ENCODE results near the gene PRKAG2. TPM values are rescaled to one million over a fixed set of nuclear protein-coding genes. Genes with fewer than 3 reads are reported as not detected.

Gene PRKAG2
- total RNA-seq, 2 experiments from 2014 or later = 39.3 to 42.3 TPM

- Mint-ChIP-seq H3K27ac (no peak overlapping the region), H3K9me3 (no peaks in the 10 kb centered on the region), H3K36me3 (ENCODE audit: low read depth) (peaks cover 40% of the 10 kb centered on the region), H3K4me1 (ENCODE audit: low read depth) (no peaks in the 10 kb centered on the region), H3K27me3 (no peaks in the 10 kb centered on the region), H3K4me3 (no peak overlapping the region)
- no peak overlapping the region for H3K4me3 ChIP-seq (ENCODE audit: low read length)
- H3K27ac ChIP-seq (ENCODE audit: low read depth in 1 of 2, low read length in 2 of 2) = no peak overlapping the region
- peaks cover 32% of the 10 kb centered on the region for H3K36me3 ChIP-seq (ENCODE audit: insufficient read depth, low read length)
- POLR2A ChIA-PET = no interaction called here
- no peaks in the 10 kb centered on the region for H3K4me1 ChIP-seq (ENCODE audit: insufficient read depth, low read length)
- peaks cover 0 to 7% of the 10 kb centered on the region in 2 experiments for H3K9me3 ChIP-seq (ENCODE audit: control insufficient read depth in 1 of 2, insufficient read depth in 1 of 2, low read length in 2 of 2)
- no peaks in the 10 kb centered on the region for H3K27me3 ChIP-seq (ENCODE audit: control insufficient read depth in 1 of 2, insufficient read depth in 2 of 2, low read length in 2 of 2)
- CTCF ChIA-PET = no interaction called here
- no peak for ATAC-seq (ENCODE audit: poor library complexity)
- intact Hi-C loops (cut with DNase I, micrococcal nuclease) = loop anchor here in 1 of 2 experiments (10.0 kb wide), 1 partner anchor 62 kb away; no protein-coding TSS in a partner anchor
- TF ChIP-seq CTCF (IDR thresholded peaks at IDR 0.05) = no peak
- no peak for DNase-seq
These were observed 99.9 kb downstream of the PRKAG2 start for GRCh38 chr7:151776876-151777494.

DNA sequence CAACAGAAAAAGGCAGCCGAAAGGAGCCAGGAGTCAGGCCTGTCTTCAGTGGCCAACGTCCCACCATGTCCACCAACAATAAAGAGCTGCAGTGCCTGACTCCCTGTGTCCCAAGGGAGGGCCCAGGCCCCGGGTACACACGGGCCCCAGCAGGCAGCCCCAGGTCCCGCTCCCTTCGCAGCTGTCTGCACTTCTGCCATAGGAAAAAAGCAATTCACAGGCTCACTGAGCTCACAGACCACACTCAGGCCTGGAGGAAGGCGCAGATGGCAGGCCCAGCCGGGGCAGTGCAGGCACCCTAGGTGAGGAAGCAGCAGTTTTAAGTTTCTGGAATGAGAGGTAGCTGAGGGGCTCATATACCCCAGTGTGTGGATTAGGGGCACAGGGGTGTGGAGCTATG, 100.5 kb downstream of the PRKAG2 start:
- H3K4me1 Mint-ChIP-seq (ENCODE audit: low read depth) = peaks cover 4% of the 10 kb centered on the region
- no peaks in the 10 kb centered on the region for H3K27me3 Mint-ChIP-seq
- DNase-seq = no peak
- no peaks in the 10 kb centered on the region for H3K9me3 Mint-ChIP-seq
- ChIA-PET POLR2A (no interaction called here), CTCF (no interaction called here)
- Histone ChIP-seq H3K4me1 (ENCODE audit: insufficient read depth, low read length) (no peaks in the 10 kb centered on the region), H3K27ac (ENCODE audit: low read depth in 1 of 2, low read length in 2 of 2) (no peak overlapping the region), H3K4me3 (ENCODE audit: low read length) (no peak overlapping the region), H3K9me3 (ENCODE audit: control insufficient read depth in 1 of 2, insufficient read depth in 1 of 2, low read length in 2 of 2) (peaks cover 0 to 7% of the 10 kb centered on the region in 2 experiments), H3K36me3 (ENCODE audit: insufficient read depth, low read length) (peaks cover 32% of the 10 kb centered on the region), H3K27me3 (ENCODE audit: control insufficient read depth in 1 of 2, insufficient read depth in 2 of 2, low read length in 2 of 2) (no peaks in the 10 kb centered on the region)
- intact Hi-C loops (cut with DNase I, micrococcal nuclease) = loop anchor here in 1 of 2 experiments (10.0 kb wide), 1 partner anchor 62 kb away; no protein-coding TSS in a partner anchor
- peaks cover 40% of the 10 kb centered on the region for H3K36me3 Mint-ChIP-seq (ENCODE audit: low read depth)
- no peak overlapping the region for H3K4me3 Mint-ChIP-seq
- no peak for ATAC-seq (ENCODE audit: poor library complexity)
- H3K27ac Mint-ChIP-seq = no peak overlapping the region
- TF ChIP-seq CTCF (IDR thresholded peaks at IDR 0.05) = no peak

DNA sequence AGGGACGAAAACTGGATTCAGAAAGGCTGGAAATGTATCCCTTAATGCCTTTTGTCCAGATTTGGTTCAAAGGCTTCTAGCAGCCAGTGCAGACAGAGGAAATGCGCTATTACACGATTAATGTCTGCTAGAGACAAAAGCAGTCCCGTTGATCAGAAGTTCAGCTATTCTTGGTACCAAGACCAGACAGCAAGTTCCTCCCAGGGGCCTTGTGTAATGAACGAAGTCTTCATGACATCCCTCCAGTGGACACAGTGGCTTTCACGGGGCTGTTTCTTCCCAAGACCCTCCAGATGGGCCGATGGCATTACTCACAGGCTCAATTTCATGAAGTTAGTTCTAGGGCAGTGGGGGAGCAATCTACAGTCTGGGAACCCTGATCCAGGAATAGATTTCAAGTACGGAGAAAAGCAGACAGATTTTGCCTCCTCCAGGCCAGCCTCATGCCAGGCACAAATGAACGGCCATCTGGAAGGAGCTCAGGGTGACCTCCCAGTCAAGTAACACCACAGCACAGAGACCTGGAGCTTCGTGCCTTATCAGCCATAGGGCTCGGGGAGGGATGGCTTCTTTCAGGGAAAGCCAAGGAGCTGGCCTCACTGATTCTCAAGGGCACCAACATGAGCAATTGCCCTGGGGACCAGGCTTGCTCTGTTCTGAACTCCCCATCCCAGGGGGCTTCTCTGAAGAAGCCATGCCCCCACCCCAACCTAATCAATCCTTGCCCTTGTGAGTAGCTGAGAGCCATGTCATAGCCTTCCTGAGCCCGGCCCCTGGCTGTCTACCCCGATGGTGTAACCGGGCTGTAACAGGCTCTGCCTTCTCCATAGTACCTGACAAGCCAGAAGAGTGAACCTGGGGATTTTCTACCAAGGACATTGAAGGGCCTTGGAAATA, 101.1 kb downstream of the PRKAG2 start:
- H3K27me3 ChIP-seq (ENCODE audit: control insufficient read depth in 1 of 2, insufficient read depth in 2 of 2, low read length in 2 of 2) = no peaks in the 10 kb centered on the region
- no peak overlapping the region for H3K27ac ChIP-seq (ENCODE audit: low read depth in 1 of 2, low read length in 2 of 2)
- DNase-seq = no peak
- Mint-ChIP-seq H3K27ac (no peak overlapping the region), H3K4me1 (ENCODE audit: low read depth) (peaks cover 11% of the 10 kb centered on the region), H3K9me3 (no peaks in the 10 kb centered on the region), H3K36me3 (ENCODE audit: low read depth) (peaks cover 38% of the 10 kb centered on the region), H3K4me3 (no peak overlapping the region), H3K27me3 (no peaks in the 10 kb centered on the region)
- ATAC-seq (ENCODE audit: poor library complexity) = no peak
- ChIA-PET POLR2A (no interaction called here), CTCF (no interaction called here)
- TF ChIP-seq CTCF (IDR thresholded peaks at IDR 0.05) = no peak
- intact Hi-C loops (cut with DNase I, micrococcal nuclease) = loop anchor here in 1 of 2 experiments (10.0 kb wide), 1 partner anchor 61 kb away; no protein-coding TSS in a partner anchor
- H3K9me3 ChIP-seq (ENCODE audit: control insufficient read depth in 1 of 2, insufficient read depth in 1 of 2, low read length in 2 of 2) = peaks cover 0 to 7% of the 10 kb centered on the region in 2 experiments
- H3K36me3 ChIP-seq (ENCODE audit: insufficient read depth, low read length) = peaks cover 29% of the 10 kb centered on the region
- H3K4me1 ChIP-seq (ENCODE audit: insufficient read depth, low read length) = no peaks in the 10 kb centered on the region
- H3K4me3 ChIP-seq (ENCODE audit: low read length) = no peak overlapping the region
